Middle frontal gyrus (tissue), 1 donor: ENCODE results near the gene STXBP5.

ENCODE experiments used
- DNase-seq: peaks from one replicate; pipeline ENCODE4 v3.0.0-alpha.2; 2015; ENCODE audit warnings: low spot score; ENCODE audit errors: extremely low spot score

STXBP5 gene

GRCh38 chr6:147204060-147204785 is at the start of gene STXBP5:
Gene STXBP5 (plus strand): TSS chr6:147204417. CDS start chr6:147204533, 116 bp downstream.
- no peak for DNase-seq

- no peak for DNase-seq
Observed at GRCh38 chr6:147154454-147154853, 49.8 kb upstream of the STXBP5 start.

GRCh38 chr6:147156218-147156617 is 48.0 kb upstream of the STXBP5 start:
- DNase-seq, result no peak

- DNase-seq, result no peak
Observed at GRCh38 chr6:147156799-147157382, 47.3 kb upstream of the STXBP5 start.

GRCh38 chr6:147157930-147158329 is 46.3 kb upstream of the STXBP5 start:
- no peak for DNase-seq

GRCh38 chr6:147158881-147159280 is 45.3 kb upstream of the STXBP5 start:
- no peak for DNase-seq

- DNase-seq, result no peak
Observed at GRCh38 chr6:147159536-147160374, 44.5 kb upstream of the STXBP5 start.

- no peak for DNase-seq
Observed at GRCh38 chr6:147160593-147160992, 43.6 kb upstream of the STXBP5 start.

GRCh38 chr6:147161253-147161973 is 42.8 kb upstream of the STXBP5 start:
- DNase-seq, result no peak

- no peak for DNase-seq
Observed at GRCh38 chr6:147161974-147162495, 42.2 kb upstream of the STXBP5 start.

- no peak for DNase-seq
Observed at GRCh38 chr6:147164761-147165160, 39.5 kb upstream of the STXBP5 start.

- DNase-seq, result no peak
Observed at GRCh38 chr6:147166360-147166944, 37.8 kb upstream of the STXBP5 start.

- peak; percentile 22 for DNase-seq
Observed at GRCh38 chr6:147166992-147167391, 37.2 kb upstream of the STXBP5 start.

- no peak for DNase-seq
Observed at GRCh38 chr6:147167576-147168461, 36.4 kb upstream of the STXBP5 start.

GRCh38 chr6:147169529-147169928 is 34.7 kb upstream of the STXBP5 start:
- DNase-seq, result no peak

- no peak for DNase-seq
Observed at GRCh38 chr6:147170269-147170668, 33.9 kb upstream of the STXBP5 start.

GRCh38 chr6:147173140-147173539 is 31.1 kb upstream of the STXBP5 start:
- DNase-seq, result no peak

GRCh38 chr6:147173675-147174308 is 30.4 kb upstream of the STXBP5 start:
- no peak for DNase-seq

GRCh38 chr6:147176795-147177194 is 27.4 kb upstream of the STXBP5 start:
- DNase-seq, result no peak
